Fibroblast of lung (primary cell): Measurements from ENCODE around the gene ADAT1.

ENCODE experiments used
- CTCF ChIP-seq, 2 donors: IDR thresholded peaks in 1 of 2; conservative IDR thresholded peaks in 1 of 2; 1 replicate in 1 of 2; 2 replicates in 1 of 2; pipeline ENCODE4 v1.5.1; 2011 to 2012; ENCODE audit warnings: low read length in 2 of 2, control low read depth in 1 of 2, inconsistent platforms in 1 of 2, low read depth in 1 of 2, mild to moderate bottlenecking in 1 of 2
- EZH2 ChIP-seq: IDR thresholded peaks from 2 replicates; pipeline ENCODE4 v1.5.1; 2012; ENCODE audit warnings: low read length, control low read depth, mild to moderate bottlenecking; ENCODE audit errors: missing control alignments

GRCh38 chr16:75555707-75556430, 67.2 kb downstream of the ADAT1 start, which contains the start of gene TMEM231:
- TF ChIP-seq EZH2, result no peak
- no peak for TF ChIP-seq CTCF (conservative IDR thresholded peaks at IDR 0.05 in 1 of 2, IDR thresholded peaks at IDR 0.05 in 1 of 2; ENCODE audit: low read depth in 1 of 2, low read length in 2 of 2)
